Right kidney (tissue), 9 donors: Measurements from ENCODE around the gene IFT25.
"Not testable (repeated sequence)": the region's sequence is repeated elsewhere in the genome, so short reads cannot be mapped to it uniquely, and the experiment has no call there.

Source experiments
- DNase-seq: peaks from one replicate; pipeline ENCODE4 v3.0.0-alpha.2; 2016
- long read RNA-seq, 8 donors: transcript quantifications; one replicate each; lab custom pipeline, GENCODE V29; 2026

Gene IFT25
- long read RNA-seq, donor 1, transcript HSPB11-201 (6 exons, 915 nt), result major isoform, 30 of 103 reads
- long read RNA-seq, donor 1, partial matches to known transcripts, result 24 of 103 reads
- long read RNA-seq, donor 1, other reads (novel, unspliced or antisense), result 46 of 103 reads
- long read RNA-seq, donor 2, transcript HSPB11-201 (6 exons, 915 nt), result major isoform, 16 of 35 reads
- long read RNA-seq, donor 2, partial matches to known transcripts, result 6 of 35 reads
- long read RNA-seq, donor 2, other reads (novel, unspliced or antisense), result 10 of 35 reads
- long read RNA-seq, donor 3, transcript HSPB11-201 (6 exons, 915 nt), result major isoform, 9 of 11 reads
- long read RNA-seq, donor 3, partial matches to known transcripts, result 0 of 11 reads
- long read RNA-seq, donor 3, other reads (novel, unspliced or antisense), result 0 of 11 reads
- long read RNA-seq, donor 4, transcript HSPB11-201 (6 exons, 915 nt), result major isoform, 12 of 78 reads
- long read RNA-seq, donor 4, partial matches to known transcripts, result 48 of 78 reads
- long read RNA-seq, donor 4, other reads (novel, unspliced or antisense), result 17 of 78 reads
- long read RNA-seq, donor 5, transcript HSPB11-201 (6 exons, 915 nt), result major isoform, 21 of 35 reads
- long read RNA-seq, donor 5, partial matches to known transcripts, result 0 of 35 reads
- long read RNA-seq, donor 5, other reads (novel, unspliced or antisense), result 11 of 35 reads
- long read RNA-seq, donor 6, transcript HSPB11-201 (6 exons, 915 nt), result major isoform, 14 of 44 reads
- long read RNA-seq, donor 6, partial matches to known transcripts, result 20 of 44 reads
- long read RNA-seq, donor 6, other reads (novel, unspliced or antisense), result 10 of 44 reads
- long read RNA-seq, donor 7, transcript HSPB11-201 (6 exons, 915 nt), result major isoform, 36 of 52 reads
- long read RNA-seq, donor 7, partial matches to known transcripts, result 5 of 52 reads
- long read RNA-seq, donor 7, other reads (novel, unspliced or antisense), result 9 of 52 reads
- long read RNA-seq, donor 8, transcript HSPB11-201 (6 exons, 915 nt), result major isoform, 27 of 44 reads
- long read RNA-seq, donor 8, partial matches to known transcripts, result 13 of 44 reads
- long read RNA-seq, donor 8, other reads (novel, unspliced or antisense), result 0 of 44 reads

DNA sequence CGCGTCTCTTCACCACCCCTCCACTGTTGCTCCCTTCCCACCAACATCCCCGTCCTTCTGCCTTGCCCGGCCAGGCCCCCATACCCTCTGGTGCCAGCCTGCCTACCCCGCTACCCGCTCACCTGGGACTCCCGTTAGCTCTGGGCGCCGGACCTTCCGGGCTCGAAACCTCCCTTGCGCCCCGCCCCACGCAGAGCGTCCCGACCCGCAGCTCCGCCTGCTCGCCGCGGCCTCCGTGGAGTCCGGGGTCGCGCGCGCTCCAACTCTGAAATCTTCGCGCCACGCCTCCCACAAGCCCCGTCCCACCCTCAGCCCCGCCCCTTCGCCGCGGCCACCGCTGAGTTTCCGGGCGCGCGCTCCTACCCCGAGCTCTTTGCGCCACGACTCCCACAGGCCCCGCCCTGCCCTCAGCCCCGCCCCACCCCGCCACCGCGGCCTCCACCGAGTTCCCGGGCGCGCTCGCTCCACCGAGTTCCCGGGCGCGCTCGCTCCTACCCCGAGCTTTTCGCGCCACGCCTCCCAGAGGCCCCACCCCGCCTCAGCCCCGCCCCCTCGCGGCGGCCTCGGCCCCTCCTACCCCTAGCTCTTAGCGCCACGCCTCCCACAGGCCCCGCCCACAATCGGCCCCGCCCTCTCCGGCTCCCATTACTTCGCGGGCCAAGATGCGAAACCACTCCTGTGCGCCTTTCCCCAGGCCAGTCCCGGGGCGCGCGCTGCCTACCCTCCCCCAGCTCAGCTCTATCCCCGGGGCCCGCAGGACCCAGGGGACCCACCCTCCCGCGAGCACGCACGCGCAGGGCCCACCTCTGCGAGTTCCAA lies at the start of gene IFT25:
IFT25 (minus strand) TSS at position 267 of the 819 bp plus-strand sequence. CDS start 5,617 bp downstream, outside the sequence.
- peak; percentile 96 for DNase-seq

DNA sequence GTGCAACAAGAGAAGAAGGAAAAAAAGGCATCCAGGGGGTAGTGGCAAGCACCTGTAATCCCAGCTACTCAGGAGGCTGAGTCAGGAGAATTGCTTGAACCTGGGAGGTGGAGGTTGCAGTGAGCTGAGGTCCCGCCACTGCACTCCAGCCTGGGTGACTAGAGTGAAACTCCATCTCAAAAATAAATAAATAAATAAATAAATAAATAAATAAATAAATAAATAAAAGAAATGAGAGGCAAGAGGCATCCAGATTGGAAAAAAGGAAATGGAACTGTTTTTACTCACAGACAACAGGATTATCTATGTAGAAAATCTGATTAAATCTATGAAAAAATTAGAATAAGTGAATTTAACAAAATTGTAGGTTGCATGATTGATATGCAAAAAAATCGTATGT lies 49.0 kb upstream of the IFT25 start:
- not testable (repeated sequence) for DNase-seq

DNA sequence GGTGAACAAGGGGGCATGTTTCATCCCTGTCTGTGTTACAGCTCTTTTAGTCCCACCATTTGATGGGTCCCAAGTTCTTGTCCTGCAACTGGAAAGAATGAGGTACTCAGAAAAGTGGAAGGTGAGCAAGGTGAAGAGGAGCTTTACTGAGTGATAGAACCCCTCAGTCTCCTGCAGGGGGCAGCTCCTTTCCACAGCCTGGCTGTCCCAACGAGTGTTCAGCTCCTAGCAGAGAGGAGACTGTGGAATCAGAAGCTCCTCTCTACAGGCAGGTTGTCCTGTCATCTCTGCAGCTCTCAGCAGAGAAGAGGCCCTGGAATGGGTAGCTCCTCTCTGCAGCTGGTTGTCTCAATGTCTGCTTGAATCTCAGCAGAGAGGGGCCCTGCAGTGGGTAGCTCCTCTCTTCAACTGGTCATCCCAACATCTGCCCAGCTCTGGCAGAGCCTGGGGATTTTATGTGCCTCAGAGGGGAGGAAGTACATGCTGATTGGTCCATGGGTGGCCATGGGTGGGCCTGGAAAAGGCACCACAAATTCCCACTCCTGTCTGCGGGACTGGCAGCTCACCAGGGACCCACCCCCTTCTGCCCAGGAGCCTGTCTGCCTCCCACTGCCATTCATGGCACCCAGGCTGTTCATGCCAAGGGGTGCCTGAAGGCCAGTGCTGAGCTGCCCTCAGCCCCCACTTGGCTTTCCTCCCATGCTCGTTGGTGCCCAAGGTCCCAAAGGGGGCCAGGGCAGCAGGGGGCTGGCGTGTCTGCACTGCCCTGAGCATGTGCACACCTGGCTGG lies 46.8 kb upstream of the IFT25 start:
- no peak for DNase-seq

DNA sequence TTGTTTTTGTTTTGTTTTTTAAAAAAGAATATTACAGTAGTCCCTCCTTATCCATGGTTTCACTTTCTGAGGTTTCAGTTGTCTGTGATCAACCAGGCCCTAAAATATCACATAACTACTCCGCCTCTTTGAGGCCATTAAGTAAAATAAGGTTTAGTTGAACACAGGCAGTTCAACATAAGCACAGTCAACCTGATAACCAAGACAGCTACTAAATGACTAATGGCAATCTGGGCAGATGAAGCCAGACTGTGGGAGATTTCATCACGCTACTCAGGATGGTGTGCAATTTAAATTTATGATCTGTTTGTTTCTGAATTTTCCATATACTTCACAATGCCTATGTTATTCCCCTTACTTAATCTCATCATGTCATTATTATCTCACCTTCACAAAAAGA lies 42.4 kb upstream of the IFT25 start:
- DNase-seq, result no peak

DNA sequence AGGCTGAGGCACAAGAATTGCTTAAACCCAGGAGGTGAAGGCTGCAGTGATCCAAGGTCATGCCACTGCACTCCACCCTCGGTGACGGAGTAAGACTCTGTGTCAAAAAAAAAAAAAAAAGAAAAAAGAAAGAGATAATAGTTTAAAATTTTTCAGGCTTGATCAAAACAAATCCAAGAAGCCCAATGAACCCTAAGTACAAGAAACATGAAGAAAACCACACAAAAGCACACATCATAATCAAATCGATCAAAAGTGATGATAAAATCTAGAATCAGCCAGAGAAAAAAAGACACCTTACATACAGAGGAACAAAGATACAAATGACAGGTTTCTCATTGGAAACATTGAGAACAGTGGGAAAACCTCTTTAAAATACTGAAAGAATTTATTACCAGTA lies 41.0 kb upstream of the IFT25 start:
- DNase-seq, result no peak

- no peak for DNase-seq
Measured at GRCh38 chr1:53984726-53985125, 39.2 kb upstream of the IFT25 start.

- DNase-seq, result no peak
Measured at GRCh38 chr1:53982763-53983104, 37.2 kb upstream of the IFT25 start.

- DNase-seq, result peak; percentile 71
Measured at GRCh38 chr1:53982034-53982762, 36.7 kb upstream of the IFT25 start.

- no peak for DNase-seq
Measured at GRCh38 chr1:53981220-53981619, 35.7 kb upstream of the IFT25 start.

DNA sequence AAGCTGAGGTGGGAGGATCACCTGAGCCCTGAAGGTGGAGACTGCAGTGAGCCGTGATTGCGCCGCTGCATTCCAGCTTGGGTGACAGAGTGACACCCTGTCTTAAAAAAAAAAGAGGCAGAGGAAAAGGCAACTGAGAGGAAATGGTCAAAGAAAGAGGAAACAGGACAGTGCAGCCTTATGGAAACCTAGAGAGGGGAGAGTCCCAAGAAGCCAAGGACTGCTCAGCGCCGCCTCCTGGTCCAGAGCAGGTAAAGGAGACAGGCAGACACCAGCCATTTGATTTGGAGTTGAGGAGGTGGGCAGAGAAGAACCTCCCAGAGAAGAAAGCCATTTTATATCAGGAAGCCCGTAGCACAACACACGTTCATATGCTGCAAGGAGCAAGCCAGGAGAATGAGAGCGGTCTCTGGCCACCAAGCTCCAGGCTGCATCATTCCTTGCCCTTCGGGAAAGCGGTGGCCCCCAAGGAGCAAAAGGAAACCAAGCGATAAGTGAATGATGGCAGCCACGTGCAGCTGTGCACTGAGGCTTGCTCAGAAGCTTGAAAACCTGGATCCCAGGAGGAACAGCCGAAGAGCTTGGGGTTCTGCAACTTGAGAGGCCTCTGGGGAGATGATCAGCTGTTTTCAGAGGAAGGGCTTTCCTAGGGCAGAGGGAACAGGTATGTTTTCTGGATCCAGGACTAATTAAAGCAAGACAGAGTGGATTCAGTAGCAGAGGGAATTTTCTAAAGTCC lies 34.4 kb upstream of the IFT25 start:
- DNase-seq, result peak; percentile 24

DNA sequence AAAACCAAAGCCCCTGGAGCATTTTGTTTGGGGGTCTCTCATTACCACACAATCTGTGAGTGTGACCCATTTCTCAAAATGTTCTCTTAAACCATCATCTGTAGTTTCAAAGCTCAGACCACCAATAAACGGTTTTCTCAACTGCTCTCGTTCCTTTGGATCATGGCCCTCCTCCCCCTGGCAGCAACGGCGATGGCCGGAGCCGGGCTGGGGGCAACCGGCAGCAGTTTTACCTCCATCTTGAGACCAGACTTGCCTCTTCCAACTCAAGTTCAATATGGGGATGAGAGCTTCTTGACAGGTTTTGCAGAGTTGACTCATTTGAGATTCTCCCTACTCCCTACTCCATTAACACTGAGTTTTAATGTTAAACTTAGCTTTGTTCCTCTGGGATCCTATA lies 30.4 kb upstream of the IFT25 start:
- DNase-seq, result no peak

DNA sequence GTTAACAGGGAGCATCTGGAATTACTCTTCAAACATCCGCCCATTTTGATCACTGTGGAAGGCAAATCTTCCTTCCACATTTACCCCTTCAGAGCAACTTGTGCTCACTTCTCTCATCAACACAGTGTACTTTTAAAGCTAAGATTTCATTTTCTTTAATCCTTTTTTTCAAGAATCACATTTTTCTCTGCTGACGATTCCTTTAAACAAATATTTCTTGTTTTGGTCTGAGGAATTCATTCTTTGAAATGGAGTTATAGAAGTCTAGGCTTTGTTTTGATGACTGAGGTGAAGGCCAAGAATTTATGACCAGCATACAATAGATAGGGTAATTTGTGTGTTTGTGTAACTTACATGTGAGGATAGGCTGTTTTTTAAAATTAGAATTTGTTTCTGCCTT lies 26.2 kb upstream of the IFT25 start:
- DNase-seq, result no peak

DNA sequence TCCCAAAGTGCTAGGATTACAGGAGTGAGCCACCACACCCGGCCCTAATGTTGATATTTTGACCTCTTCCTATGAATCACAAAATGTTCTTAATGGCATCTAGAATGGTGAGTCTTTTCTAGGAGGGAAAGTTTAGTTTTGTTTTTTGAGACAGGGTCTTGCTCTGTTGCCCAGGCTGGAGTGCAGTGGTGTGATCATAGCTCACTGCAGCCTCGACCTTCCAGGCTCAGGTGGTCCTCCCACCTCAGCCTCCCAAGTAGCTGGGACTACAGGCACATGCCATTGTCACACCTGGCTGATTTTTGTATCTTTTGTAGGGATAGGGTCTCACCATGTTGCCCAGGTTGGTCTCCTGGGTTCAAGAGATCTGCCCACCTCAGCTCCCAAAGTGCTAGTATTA lies 23.8 kb upstream of the IFT25 start:
- DNase-seq, result not testable (repeated sequence)

DNA sequence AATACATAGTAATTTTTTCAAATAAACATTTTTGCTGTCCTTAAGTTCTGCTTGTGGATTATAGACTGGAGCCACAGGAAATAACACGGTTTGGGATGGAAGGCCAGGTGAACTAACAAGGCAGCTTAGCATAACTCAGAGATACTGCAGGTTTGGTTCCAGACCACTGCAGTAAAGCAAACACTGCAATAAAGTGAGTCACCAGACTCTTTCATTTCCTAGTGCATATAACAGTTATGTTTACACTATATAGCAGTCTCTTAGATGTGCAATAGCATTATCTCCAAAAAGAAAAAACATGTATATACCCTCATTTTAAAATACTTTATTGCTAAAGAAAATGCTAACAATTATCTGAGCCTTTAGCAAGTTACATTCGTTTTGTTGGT lies 22.6 kb upstream of the IFT25 start:
- DNase-seq, result no peak

GRCh38 chr1:53967409-53968124 lies 22.1 kb upstream of the IFT25 start:
- DNase-seq, result no peak

DNA sequence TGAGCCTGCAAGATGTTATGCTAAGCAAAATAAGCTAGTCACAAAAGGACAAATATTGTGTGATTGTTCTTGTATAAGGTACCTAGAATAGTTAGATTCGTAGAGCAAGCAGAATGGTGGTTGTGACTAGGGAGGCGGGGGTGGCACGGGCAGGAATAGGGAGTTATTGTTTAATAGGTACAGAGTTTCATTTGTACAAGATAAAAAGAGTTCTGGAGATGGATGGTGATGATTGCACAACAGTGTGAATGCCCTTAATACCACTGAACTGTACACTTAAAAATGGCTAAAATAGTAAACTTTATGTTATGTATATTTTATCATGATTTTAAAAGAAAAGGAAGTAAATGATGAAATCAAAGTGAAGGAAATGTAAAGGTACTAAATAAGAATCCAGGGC lies 21.3 kb upstream of the IFT25 start:
- DNase-seq, result no peak

- DNase-seq, result no peak
Measured at GRCh38 chr1:53964109-53964508, 18.6 kb upstream of the IFT25 start.

GRCh38 chr1:53963460-53963859 lies 18.0 kb upstream of the IFT25 start:
- no peak for DNase-seq

DNA sequence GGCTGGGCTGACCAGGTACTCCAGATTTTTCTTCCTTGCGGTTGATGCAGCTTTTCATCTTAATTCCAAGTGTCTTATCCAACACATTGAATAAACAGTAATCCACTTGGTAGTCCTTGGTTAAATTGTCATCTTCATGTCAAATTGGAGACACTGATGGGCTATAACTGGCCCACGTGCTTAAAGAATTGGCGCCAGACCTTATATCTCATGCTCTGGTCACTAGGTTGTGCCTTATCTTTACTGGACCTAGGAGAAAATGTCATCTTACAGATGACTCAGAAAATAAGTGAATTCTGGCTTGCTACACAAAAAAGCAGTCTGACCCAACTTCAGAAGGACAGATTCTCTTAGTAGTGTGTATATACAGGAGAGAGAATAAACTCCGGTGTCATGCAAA lies 16.9 kb upstream of the IFT25 start:
- no peak for DNase-seq
